Left kidney (tissue), 8 donors: Measurements from ENCODE around the gene USP17L24. TPM values are rescaled to one million over a fixed set of nuclear protein-coding genes. Genes with fewer than 3 reads are reported as not detected.
"Not testable (repeated sequence)": the region's sequence is repeated elsewhere in the genome, so short reads cannot be mapped to it uniquely, and the experiment has no call there.

Source experiments
- DNase-seq: peaks from one replicate; pipeline ENCODE4 v3.0.0-alpha.2; 2013
- long read RNA-seq, 8 donors: transcript quantifications; one replicate each; lab custom pipeline, GENCODE V29; 2026
- polyA plus RNA-seq: library from polyadenylated mRNA; unstranded; fragments of 120-200 nt; gene quantifications from one replicate; pipeline ENCODE4 v1.2.1, GENCODE V29; 2013; ENCODE audit not compliant: insufficient read length

Gene USP17L24, protein sequence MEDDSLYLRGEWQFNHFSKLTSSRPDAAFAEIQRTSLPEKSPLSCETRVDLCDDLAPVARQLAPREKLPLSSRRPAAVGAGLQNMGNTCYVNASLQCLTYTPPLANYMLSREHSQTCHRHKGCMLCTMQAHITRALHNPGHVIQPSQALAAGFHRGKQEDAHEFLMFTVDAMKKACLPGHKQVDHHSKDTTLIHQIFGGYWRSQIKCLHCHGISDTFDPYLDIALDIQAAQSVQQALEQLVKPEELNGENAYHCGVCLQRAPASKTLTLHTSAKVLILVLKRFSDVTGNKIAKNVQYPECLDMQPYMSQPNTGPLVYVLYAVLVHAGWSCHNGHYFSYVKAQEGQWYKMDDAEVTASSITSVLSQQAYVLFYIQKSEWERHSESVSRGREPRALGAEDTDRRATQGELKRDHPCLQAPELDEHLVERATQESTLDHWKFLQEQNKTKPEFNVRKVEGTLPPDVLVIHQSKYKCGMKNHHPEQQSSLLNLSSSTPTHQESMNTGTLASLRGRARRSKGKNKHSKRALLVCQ
- not detected for polyA plus RNA-seq
- long read RNA-seq, donor 1, result 0 reads
- long read RNA-seq, donor 2, result 0 reads
- long read RNA-seq, donor 3, result 0 reads
- long read RNA-seq, donor 4, result 0 reads
- long read RNA-seq, donor 5, result 0 reads
- long read RNA-seq, donor 6, result 0 reads
- long read RNA-seq, donor 7, result 0 reads
- long read RNA-seq, donor 8, result 0 reads

DNA sequence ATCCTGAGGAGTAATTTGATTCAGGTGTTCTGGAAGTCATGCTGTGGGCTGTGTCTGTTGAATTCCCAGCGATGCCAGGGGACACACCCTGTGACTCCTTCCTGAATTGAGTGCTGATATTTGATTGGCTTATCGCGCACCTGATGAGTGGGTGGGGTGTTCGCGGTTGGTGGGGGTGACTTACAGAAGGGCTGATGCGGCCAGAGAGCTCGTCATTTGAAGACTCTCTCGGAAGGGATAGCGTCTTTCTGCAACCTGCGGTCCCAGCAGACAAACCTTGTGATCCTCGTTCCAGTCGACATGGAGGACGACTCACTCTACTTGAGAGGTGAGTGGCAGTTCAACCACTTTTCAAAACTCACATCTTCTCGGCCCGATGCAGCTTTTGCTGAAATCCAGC, at the start of gene USP17L24:
Gene USP17L24 (plus strand): TSS at position 301 of the 400 bp plus-strand sequence. CDS start 0 bp downstream, at position 301.
- not testable (repeated sequence) for DNase-seq

DNA sequence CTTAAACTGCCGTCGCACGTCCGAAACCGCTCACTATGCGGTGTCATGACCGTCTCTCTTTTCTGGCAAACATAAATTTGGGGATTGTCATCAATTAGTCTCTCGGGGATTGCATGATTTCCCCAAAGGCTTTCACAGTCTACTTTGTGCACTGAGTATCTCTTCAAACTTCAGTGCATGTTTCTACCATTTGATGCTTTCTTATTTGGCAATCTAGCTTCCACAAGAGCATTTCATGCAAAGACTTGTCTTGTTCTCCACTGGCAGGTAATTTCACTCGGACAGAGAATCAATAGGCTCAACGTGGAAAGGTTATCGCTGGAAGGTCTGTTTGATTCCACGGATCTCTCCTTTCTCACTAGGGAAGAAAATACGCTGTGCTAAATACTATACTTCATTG, 774 bp upstream of the USP17L24 start:
- not testable (repeated sequence) for DNase-seq

DNA sequence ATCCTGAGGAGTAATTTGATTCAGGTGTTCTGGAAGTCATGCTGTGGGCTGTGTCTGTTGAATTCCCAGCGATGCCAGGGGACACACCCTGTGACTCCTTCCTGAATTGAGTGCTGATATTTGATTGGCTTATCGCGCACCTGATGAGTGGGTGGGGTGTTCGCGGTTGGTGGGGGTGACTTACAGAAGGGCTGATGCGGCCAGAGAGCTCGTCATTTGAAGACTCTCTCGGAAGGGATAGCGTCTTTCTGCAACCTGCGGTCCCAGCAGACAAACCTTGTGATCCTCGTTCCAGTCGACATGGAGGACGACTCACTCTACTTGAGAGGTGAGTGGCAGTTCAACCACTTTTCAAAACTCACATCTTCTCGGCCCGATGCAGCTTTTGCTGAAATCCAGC, 4.6 kb downstream of the USP17L24 start, which contains the start of gene USP17L25:
Gene USP17L25 (plus strand): TSS at position 301 of the 400 bp plus-strand sequence. CDS start 0 bp downstream, at position 301.
- DNase-seq, result not testable (repeated sequence)

DNA sequence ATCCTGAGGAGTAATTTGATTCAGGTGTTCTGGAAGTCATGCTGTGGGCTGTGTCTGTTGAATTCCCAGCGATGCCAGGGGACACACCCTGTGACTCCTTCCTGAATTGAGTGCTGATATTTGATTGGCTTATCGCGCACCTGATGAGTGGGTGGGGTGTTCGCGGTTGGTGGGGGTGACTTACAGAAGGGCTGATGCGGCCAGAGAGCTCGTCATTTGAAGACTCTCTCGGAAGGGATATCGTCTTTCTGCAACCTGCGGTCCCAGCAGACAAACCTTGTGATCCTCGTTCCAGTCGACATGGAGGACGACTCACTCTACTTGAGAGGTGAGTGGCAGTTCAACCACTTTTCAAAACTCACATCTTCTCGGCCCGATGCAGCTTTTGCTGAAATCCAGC, 9.4 kb downstream of the USP17L24 start, which contains the start of gene USP17L26:
Gene USP17L26 (plus strand): TSS at position 301 of the 400 bp plus-strand sequence. CDS start 0 bp downstream, at position 301.
- not testable (repeated sequence) for DNase-seq

DNA sequence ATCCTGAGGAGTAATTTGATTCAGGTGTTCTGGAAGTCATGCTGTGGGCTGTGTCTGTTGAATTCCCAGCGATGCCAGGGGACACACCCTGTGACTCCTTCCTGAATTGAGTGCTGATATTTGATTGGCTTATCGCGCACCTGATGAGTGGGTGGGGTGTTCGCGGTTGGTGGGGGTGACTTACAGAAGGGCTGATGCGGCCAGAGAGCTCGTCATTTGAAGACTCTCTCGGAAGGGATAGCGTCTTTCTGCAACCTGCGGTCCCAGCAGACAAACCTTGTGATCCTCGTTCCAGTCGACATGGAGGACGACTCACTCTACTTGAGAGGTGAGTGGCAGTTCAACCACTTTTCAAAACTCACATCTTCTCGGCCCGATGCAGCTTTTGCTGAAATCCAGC, 14.1 kb downstream of the USP17L24 start, which contains the start of gene USP17L5:
Gene USP17L5 (plus strand): TSS at position 301 of the 400 bp plus-strand sequence. CDS start 0 bp downstream, at position 301.
- DNase-seq, result not testable (repeated sequence)

DNA sequence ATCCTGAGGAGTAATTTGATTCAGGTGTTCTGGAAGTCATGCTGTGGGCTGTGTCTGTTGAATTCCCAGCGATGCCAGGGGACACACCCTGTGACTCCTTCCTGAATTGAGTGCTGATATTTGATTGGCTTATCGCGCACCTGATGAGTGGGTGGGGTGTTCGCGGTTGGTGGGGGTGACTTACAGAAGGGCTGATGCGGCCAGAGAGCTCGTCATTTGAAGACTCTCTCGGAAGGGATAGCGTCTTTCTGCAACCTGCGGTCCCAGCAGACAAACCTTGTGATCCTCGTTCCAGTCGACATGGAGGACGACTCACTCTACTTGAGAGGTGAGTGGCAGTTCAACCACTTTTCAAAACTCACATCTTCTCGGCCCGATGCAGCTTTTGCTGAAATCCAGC, 18.9 kb downstream of the USP17L24 start, which contains the start of gene USP17L27:
Gene USP17L27 (plus strand): TSS at position 301 of the 400 bp plus-strand sequence. CDS start 0 bp downstream, at position 301.
- DNase-seq, result not testable (repeated sequence)

DNA sequence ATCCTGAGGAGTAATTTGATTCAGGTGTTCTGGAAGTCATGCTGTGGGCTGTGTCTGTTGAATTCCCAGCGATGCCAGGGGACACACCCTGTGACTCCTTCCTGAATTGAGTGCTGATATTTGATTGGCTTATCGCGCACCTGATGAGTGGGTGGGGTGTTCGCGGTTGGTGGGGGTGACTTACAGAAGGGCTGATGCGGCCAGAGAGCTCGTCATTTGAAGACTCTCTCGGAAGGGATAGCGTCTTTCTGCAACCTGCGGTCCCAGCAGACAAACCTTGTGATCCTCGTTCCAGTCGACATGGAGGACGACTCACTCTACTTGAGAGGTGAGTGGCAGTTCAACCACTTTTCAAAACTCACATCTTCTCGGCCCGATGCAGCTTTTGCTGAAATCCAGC, 23.6 kb downstream of the USP17L24 start, which contains the start of gene USP17L28:
Gene USP17L28 (plus strand): TSS at position 301 of the 400 bp plus-strand sequence. CDS start 0 bp downstream, at position 301.
- DNase-seq, result not testable (repeated sequence)

DNA sequence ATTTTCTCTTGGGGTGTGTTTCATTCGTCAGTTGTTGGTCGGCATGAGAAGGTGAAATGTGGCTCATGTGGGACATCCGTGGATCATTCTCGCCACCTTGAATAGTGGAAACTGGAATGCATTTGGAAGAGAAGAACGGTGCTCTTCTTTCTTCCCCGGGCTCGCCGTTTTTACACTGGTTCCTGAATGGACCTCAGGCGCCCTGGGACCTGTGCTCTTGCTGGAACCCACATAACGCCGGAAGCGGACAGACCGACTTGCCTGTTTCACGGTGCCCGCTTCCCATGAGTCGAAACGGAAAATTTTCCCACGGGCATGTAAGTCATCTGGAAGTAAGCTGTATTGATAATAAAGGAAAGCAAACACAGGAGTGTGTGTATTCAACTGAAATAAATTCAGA, 25.9 kb downstream of the USP17L24 start:
- DNase-seq, result not testable (repeated sequence)

DNA sequence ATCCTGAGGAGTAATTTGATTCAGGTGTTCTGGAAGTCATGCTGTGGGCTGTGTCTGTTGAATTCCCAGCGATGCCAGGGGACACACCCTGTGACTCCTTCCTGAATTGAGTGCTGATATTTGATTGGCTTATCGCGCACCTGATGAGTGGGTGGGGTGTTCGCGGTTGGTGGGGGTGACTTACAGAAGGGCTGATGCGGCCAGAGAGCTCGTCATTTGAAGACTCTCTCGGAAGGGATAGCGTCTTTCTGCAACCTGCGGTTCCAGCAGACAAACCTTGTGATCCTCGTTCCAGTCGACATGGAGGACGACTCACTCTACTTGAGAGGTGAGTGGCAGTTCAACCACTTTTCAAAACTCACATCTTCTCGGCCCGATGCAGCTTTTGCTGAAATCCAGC, 28.4 kb downstream of the USP17L24 start, which contains the start of gene USP17L29:
Gene USP17L29 (plus strand): TSS at position 301 of the 400 bp plus-strand sequence. CDS start 0 bp downstream, at position 301.
- not testable (repeated sequence) for DNase-seq

DNA sequence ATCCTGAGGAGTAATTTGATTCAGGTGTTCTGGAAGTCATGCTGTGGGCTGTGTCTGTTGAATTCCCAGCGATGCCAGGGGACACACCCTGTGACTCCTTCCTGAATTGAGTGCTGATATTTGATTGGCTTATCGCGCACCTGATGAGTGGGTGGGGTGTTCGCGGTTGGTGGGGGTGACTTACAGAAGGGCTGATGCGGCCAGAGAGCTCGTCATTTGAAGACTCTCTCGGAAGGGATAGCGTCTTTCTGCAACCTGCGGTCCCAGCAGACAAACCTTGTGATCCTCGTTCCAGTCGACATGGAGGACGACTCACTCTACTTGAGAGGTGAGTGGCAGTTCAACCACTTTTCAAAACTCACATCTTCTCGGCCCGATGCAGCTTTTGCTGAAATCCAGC, 37.9 kb downstream of the USP17L24 start, which contains the start of gene USP17L30:
Gene USP17L30 (plus strand): TSS at position 301 of the 400 bp plus-strand sequence. CDS start 0 bp downstream, at position 301.
- DNase-seq, result not testable (repeated sequence)

Other genes with a start within 250 kb of the USP17L24 start
- 0.22 TPM for gene FAM90A26, start 154.8 kb upstream of the USP17L24 start, polyA plus RNA-seq
- gene USP17L10, start 114.5 kb upstream of the USP17L24 start, polyA plus RNA-seq, result not detected
- gene USP17L11, start 109.8 kb upstream of the USP17L24 start, polyA plus RNA-seq, result not detected
- not detected for gene USP17L12, start 105.0 kb upstream of the USP17L24 start, polyA plus RNA-seq
- not detected for gene USP17L13, start 100.3 kb upstream of the USP17L24 start, polyA plus RNA-seq
- gene USP17L15, start 90.8 kb upstream of the USP17L24 start, polyA plus RNA-seq, result not detected
- gene USP17L17, start 81.3 kb upstream of the USP17L24 start, polyA plus RNA-seq, result not detected
- not detected for gene USP17L18, start 76.5 kb upstream of the USP17L24 start, polyA plus RNA-seq
- not detected for gene USP17L19, start 71.8 kb upstream of the USP17L24 start, polyA plus RNA-seq
- not detected for gene USP17L20, start 67.0 kb upstream of the USP17L24 start, polyA plus RNA-seq
- gene USP17L21, start 62.3 kb upstream of the USP17L24 start, polyA plus RNA-seq, result not detected
- not detected for gene USP17L22, start 57.5 kb upstream of the USP17L24 start, polyA plus RNA-seq
- not detected for gene USP17L25, start 4.7 kb downstream of the USP17L24 start, polyA plus RNA-seq
- not detected for gene USP17L26, start 9.5 kb downstream of the USP17L24 start, polyA plus RNA-seq
- gene USP17L5, start 14.2 kb downstream of the USP17L24 start, polyA plus RNA-seq, result not detected
- not detected for gene USP17L27, start 19.0 kb downstream of the USP17L24 start, polyA plus RNA-seq
- not detected for gene USP17L28, start 23.7 kb downstream of the USP17L24 start, polyA plus RNA-seq
- gene USP17L29, start 28.5 kb downstream of the USP17L24 start, polyA plus RNA-seq, result not detected
- not detected for gene USP17L30, start 38.0 kb downstream of the USP17L24 start, polyA plus RNA-seq
- not detected for gene DEFB131A, start 119.2 kb downstream of the USP17L24 start, polyA plus RNA-seq